Endothelial cell of hepatic sinusoid (primary cell): ENCODE data around the gene MATN1.
"Not testable (repeated sequence)": the region's sequence is repeated elsewhere in the genome, so short reads cannot be mapped to it uniquely, and the experiment has no call there.

Experiments
- in situ Hi-C: cut with HindIII; loops from 2 replicates; pipeline ENCODE4 v1.10.0; 2017; ENCODE audit warnings: low sequenced_read_pairs

MATN1 gene

DNA sequence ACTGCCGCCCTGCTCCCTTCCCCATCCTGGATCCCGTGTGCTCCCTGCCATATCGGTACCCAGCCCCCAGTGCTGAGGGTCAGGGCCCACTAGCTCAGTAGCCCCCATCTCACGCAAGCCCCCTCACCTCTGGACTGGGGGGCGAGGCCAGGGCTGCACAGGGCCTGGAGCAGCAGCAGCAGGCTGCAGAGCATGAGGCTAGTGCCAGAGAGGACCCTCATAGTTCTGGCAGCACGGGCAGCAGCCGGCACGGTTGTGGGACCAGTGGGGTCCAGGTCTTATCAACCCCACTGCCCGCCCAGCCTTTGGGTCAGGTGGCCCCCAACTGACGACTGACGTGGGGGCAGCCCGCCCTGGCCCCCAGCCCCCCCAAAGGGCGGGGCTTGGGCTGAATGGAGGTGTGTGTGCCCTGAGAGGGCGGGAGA is at the start of gene MATN1:
Gene MATN1, minus strand, starts transcription at position 255 of the 425 bp plus-strand sequence. Its CDS starts 34 bp downstream, at position 221.
- in situ Hi-C loops = loop anchor here (5.0 kb wide), 2 partner anchors 49 to 89 kb away; no protein-coding TSS in a partner anchor

DNA sequence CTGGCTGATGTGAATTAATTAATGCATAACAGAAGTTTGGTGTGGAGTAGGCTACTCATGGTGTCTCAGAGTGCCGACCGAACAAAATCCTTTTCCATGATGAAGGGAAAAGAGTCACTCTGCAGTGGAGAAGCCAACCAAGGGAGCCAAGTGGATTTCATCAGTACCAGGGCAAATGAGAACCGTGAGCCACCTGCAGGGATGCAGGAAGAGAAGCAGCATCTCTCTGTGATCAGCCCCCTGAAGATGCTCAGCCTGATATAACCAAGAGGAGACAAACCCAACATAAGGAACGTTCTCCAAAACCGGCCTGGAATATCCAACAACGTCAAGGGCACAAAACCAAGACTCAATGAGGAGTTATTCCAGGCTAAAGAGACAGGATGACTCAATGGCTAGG is 47.6 kb upstream of the MATN1 start:
- in situ Hi-C loops = loop anchor here (5.0 kb wide), 2 partner anchors 49 to 96 kb away; partner anchors contain the start of gene MATN1

GRCh38 chr1:30770150-30770549 is 46.8 kb upstream of the MATN1 start:
- in situ Hi-C loops = loop anchor here (5.0 kb wide), 2 partner anchors 48 to 97 kb away; partner anchors contain the start of gene MATN1

DNA sequence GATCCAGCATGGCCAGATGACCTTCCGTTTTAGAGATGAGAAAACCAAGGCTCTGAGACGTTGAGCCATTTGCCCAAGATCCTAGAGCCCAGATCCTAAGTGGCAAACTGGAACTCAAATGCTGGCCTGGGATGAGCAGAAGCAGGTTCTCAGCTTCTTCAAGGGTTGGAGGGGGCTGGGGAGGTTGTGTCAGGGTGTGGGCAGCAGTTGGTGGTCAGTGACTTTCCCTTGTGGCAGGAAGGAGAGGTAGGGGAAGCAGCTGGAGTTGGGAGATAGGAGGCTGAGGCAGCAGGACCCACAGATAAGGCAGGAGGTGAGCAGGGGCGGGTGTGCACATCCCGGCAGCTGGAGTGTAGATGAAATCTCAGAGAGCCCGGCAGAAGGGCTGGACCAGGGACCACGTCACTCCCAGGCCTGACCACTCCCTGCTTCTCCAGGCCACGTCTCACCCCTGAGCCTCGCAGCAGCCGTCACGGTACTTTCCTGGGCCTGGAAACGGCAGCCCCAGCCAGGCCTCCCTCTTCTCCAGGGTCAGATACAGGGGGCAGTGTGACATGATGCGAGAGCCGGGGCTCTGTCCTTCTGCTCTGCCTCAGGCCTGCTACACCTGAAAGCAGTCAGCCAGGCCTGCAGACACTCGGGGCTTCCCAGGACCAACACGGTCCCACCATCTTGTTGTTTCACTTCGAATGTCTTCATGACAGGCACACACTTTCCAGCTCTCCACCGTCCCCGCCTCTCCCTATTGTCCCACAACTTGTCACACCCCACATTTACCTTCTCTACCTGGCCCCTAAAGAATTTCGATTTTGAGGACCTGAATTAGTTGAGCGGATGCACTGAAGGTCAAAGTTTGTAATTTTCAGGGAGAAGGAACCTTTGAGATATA is 45.7 kb upstream of the MATN1 start:
- in situ Hi-C loops = no loop called here

GRCh38 chr1:30768159-30768829 is 44.9 kb upstream of the MATN1 start:
- in situ Hi-C loops = no loop called here

- in situ Hi-C loops = not testable (repeated sequence)
These were observed 43.6 kb upstream of the MATN1 start for GRCh38 chr1:30766948-30767347.

DNA sequence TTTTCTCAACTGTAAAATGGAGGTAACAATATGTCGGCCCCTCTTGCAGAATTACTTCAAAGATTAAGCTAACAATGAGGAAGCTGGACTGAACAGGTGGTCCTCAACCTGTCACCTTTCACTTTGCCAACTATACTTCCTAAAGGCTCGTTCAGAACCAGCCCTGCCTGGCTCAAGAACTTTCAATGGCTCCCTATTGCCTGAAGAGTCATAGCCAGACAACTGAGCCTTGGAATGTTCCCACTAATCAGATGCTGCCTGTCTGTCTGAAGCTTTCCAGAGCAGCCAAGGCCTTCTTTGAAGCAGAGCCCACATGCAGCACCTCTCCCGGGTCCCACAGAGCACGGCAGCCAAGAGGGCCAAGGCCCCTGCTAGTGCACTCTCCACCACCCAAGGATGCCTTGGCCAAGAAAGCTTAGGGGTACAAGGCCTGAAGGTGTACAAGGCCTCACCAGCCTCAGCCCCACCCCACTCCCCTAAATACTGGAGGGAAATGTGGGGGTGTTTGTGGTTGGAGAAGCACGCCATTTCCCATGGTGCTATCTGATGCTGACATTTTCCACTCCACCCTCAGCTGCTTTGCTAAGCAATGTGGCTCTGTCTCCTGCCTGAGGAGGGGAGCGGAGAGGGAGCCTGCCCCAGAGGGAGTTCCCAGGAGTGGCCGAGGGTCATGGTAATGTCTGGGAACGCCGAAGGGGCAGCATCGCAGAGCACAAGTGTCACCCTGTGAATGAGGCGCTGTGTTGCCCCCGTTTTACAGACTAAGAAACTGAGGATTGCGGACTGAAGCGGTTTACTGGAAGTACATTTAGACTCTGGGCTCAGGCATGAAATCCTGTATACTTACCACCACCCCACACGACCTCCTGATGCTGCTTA is 42.4 kb upstream of the MATN1 start:
- in situ Hi-C loops = no loop called here

- in situ Hi-C loops = no loop called here
These were observed 41.7 kb upstream of the MATN1 start for GRCh38 chr1:30764939-30765555.

DNA sequence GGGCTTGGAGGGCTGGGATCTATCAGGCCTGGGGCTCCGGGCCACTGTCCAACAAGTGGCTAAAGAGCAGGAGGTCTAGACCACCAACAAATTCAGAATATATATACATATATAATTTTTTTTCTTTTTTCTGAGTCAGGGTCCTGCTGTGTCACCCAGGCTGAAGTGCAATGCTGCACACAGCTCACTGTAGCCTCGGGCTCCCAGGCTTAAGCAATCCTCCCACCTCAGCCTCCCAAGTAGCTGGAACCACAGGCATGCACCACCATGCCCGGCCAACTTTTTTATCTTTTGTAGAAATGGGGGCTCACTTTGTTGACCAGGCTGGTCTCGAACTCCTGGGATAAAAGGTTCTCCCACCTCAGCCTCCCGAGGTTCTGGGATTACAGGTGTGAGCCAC is 41.0 kb upstream of the MATN1 start:
- in situ Hi-C loops = no loop called here

DNA sequence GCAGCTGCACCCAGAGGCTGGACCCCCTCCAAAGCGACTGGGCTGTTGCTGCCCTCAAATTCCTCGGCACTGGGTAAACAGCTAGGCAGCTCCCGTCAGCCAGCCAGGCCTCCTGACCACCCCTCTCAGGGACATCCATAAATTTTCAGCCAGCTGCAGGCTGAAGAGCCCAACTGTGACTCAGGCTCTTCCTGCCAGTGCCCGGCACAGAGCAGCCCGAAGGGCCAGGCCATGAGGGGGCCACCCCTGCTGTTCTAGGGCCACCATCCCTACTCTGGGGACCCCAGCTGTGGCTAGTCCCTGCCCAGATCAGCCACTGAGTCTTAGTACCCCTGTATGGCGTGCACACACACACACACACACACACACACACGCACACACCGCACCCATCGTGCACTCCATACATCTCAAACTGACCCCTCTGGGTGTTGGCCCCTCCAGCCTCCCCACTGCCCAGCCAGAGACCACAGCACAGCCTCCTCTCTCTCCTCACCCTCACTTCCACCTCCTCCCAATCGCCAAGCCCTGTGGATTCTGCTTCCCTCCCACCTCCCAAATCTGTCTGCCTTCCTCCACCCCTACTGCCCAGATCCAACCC is 40.4 kb upstream of the MATN1 start:
- in situ Hi-C loops = no loop called here

GRCh38 chr1:30762930-30763650 is 39.7 kb upstream of the MATN1 start:
- in situ Hi-C loops = no loop called here

DNA sequence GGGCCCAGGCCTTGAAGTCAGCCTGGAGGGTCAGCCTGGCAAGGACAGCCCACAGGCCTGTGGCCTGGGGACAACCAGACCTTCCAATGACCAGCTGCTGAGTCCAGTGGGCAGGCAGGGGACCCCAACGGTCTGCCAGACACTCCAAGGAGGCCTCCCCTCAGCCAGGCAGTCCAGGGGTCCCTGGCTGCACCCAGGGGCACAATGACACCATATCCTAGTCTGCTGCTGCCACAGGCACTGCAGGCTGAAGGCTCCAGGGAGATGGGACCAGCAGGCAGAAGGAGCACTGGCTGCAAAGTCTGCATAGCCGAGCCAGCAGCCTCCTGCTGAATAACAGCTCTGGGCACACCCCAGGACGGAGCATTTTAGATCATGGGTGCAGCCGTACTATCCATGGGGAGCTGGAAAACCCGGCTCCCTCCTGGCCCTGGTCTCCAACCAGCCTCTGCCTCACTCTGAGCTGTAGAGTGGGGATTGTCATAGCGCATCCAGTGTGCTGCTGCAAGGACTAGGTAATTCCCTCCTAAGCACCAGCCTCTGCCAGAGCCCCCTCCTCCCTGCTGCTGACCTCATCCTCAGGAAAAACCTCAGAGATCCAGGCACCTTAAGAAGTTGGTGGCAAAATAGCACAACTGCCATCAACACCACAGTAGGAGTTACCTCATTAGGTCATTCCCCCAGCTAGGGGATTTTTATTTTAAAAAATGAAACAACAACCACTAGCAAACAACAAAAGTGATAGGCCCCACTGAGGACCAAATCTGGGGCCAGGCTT is 39.0 kb upstream of the MATN1 start:
- in situ Hi-C loops = no loop called here

DNA sequence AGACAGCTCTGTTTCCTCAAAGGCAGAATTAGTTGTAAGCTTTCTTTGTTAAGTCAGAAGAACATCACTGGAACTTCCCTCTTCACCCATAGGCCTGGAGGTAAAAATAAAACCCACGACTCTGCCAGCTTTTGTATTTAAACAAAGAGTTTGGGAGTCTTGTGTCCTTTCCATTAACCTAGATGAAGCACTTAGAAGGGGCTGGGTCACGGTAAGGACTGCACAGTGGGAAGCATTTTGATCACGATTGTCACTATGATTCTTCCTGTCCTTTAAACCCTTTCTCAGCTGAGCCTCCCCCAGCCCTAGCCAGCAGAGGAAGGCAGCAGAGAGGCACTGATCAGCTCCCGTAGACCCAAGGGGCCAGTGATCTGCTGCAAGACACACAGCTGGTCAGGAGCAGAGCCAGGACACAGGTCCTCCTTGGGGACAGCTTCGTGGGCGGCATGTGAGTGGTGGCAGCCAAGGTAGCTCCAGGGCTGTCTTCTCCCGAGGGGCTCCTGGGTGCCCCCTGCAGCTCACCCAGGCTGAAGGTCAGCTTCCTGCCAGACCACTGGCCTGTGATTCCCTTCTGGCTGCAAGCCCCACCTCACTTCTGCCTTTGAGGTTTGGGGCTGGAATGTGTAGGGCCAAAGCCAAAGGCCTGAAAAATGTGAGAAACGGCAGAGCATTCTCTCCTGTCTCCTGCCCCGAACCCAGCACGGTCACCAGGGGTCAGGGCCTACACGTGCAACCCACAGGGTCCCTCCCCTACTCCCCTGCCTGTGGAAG is 38.2 kb upstream of the MATN1 start:
- in situ Hi-C loops = no loop called here

DNA sequence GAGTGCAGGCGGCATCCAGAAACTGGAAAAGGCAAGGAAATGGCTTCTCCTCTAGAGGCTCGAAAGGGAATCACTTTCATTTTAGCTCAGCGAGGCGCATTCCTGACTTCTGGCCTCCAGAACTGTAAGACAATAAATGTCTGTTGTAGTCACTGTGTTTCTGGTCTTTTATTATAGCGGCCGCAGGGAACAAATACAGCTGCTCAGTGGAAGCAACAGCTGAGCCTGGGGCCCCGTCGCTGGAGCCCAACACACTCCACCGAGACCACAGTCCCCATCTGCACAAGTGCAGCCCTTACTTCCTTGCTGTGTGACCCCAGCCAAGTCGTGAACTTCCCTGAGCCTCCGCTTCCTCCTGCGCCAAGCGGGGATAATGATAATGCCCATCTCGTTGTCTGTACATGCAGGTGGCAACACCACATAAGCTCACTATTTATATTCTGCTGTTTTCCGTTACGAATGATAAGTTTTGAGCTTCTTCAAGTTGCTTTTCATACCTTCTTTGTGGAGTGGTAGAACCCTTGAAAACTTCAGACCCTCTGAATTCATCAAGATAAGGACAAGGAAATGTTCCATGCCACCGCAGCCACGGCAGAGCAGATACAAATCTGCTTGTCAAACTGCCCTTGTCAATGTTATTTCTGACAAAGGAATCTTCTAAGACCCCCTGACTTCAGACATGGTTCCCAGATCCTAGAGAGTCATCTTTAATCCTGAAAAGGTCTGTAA is 37.4 kb upstream of the MATN1 start:
- in situ Hi-C loops = no loop called here

DNA sequence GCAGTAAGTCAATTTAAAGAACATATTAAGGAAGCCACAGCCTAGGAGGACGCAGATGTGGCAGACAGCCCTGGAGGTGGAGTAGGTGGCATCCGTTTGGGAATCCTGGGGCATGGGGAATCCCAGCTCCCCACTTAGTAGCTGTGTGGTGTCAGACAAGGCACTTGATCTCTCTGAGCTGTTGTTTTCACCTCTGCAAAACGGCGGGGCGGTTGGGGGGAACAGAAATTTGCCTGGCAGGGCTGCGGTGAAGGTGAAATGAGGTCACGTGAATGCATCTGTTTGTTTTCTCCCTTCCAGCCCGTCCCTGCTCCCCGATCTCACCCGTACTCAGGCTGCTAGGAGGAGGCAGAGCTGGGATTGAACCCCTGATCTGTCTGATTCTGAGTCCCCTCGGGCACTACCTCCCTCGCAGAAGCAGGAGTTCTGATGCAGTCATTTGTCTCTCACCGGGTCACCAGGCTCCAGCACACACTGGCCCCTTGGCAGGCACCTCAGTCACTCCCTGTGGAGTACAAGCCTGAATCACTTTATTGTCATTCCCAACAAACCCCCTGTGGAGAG is 36.4 kb upstream of the MATN1 start:
- in situ Hi-C loops = no loop called here

DNA sequence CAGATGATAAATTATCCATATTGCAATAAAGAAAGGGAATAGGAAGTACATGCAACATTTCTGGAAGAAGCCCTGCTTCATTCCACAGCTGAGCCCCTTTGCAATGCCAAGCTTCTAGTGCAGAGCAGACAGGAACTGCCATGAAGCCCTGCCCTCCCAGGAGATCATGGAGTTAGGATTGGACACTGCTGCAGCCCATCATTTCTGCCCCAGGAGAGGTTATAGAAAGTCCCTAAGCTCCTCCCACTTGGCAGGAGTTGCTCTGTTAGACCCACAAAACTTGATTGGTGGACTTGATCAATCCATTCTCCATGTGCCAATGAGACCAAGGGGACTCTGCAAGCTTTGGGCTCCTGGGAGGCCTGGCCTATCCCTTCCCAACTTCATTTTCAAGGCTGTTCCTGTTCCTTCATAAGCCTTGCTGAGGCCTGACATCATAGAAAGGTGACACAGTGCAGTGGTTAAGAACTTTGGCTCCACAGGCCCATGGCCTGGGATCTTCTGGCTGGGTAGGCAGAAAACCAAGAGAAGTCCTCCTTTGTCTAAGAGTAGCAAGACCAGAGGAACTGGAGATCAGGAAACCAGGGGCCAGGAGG is 35.5 kb upstream of the MATN1 start:
- in situ Hi-C loops = no loop called here
